Stomach (tissue), 9 donors: ENCODE results near the gene FSTL5. TPM values are rescaled to one million over a fixed set of nuclear protein-coding genes. Genes with fewer than 3 reads are reported as not detected.

ENCODE experiments used
- DNase-seq, 2 donors: peaks; one replicate each; pipeline versions ENCODE4 v3.0.0 to v3.0.0-alpha.2; 2013 to 2019
- H3K27ac ChIP-seq, 5 donors: fragments of 200-600 bp in 4 of 5; sonication (generic) in 4 of 5; one replicate each; pipeline ENCODE4 v1.5.1; 2013 to 2019; ENCODE audit warnings: mild to moderate bottlenecking in 1 of 5, moderate library complexity in 1 of 5
- H3K27me3 ChIP-seq, 3 donors: fragments of 200-600 bp; sonication (generic); one replicate each; pipeline ENCODE4 v1.5.1; 2017 to 2019; ENCODE audit warnings: mixed run types in 1 of 3
- H3K36me3 ChIP-seq, 4 donors: fragments of 200-600 bp; sonication (generic); 1 replicate in 3 of 4; 2 replicates in 1 of 4; pipeline ENCODE4 v1.5.1; 2016 to 2019
- H3K4me1 ChIP-seq, 4 donors: fragments of 200-600 bp; sonication (generic); one replicate each; pipeline ENCODE4 v1.5.1; 2016 to 2019
- H3K4me3 ChIP-seq, 4 donors: fragments of 200-600 bp; sonication (generic) in 3 of 4; one replicate each; pipeline ENCODE4 v1.5.1; 2016 to 2019; ENCODE audit warnings: mild to moderate bottlenecking in 1 of 4
- H3K9me3 ChIP-seq, 4 donors: fragments of 200-600 bp; sonication (generic); one replicate each; pipeline ENCODE4 v1.5.1; 2016 to 2019
- CTCF ChIP-seq, 7 experiments: fragments of 450-650 bp in 4 of 7; fragments of 200-600 bp in 3 of 7; sonication (generic) in 3 of 7; IDR thresholded peaks; one replicate each; pipeline ENCODE4 v1.5.1; 2016 to 2019; ENCODE audit warnings: antibody characterized with exemption in 7 of 7, control low read depth in 2 of 7, mild to moderate bottlenecking in 1 of 7
- EP300 ChIP-seq: sonication (generic); formaldehyde crosslinking; IDR thresholded peaks from one replicate; pipeline ENCODE4 v1.6.1; 2017; ENCODE audit warnings: antibody characterized with exemption
- POLR2A ChIP-seq, 4 donors: fragments of 450-650 bp; IDR thresholded peaks; one replicate each; pipeline ENCODE4 v1.6.1; 2016; ENCODE audit warnings: antibody characterized with exemption in 4 of 4, control low read depth in 2 of 4, mild to moderate bottlenecking in 1 of 4, moderate library complexity in 1 of 4
- POLR2AphosphoS5 ChIP-seq, 3 donors: sonication (generic); formaldehyde crosslinking; IDR thresholded peaks; one replicate each; pipeline ENCODE4 v1.6.1; 2016; ENCODE audit warnings: antibody characterized with exemption in 3 of 3
- WGBS, 5 donors: extraction: QIAGEN DNeasy Blood & Tissue Kit in 3 of 5; methylation state at CpG; one replicate each; pipeline versions ENCODE4 v1.1.5 to v1.1.7; 2013 to 2018; 5-methylcytosine and 5-hydroxymethylcytosine counted together
- intact Hi-C: fragments of 100-400 bp; cut with DNase I; formaldehyde crosslinking; loops from one replicate; pipeline ENCODE4 v1.15.1; 2023; ENCODE audit warnings: low total_unique reads
- polyA plus RNA-seq, 3 donors: library from polyadenylated mRNA; stranded (reverse); fragments of 200-250 nt; gene quantifications; one replicate each; pipeline ENCODE4 v1.2.3, GENCODE V29; 2013
- total RNA-seq, 5 donors: library from RNA; depleted of rRNA; stranded (reverse); fragments of >200 nt; gene quantifications; one replicate each; pipeline versions ENCODE4 v1.1.0 to v1.2.3, GENCODE V29; 2014 to 2016
- donor health status: healthy with polysubstance abuse.
- donor health status: Bipolar disorder and iron deficiency.
- donor health status: healthy.

The FSTL5 gene
- total and polyA plus RNA-seq, 8 donors, result 4.6 TPM; not detected in 7

GRCh38 chr4:162101337-162101736 is 62.5 kb downstream of the FSTL5 start:
- H3K27me3 ChIP-seq, result no peaks in the 10 kb centered on the region
- WGBS, 5 donors, result 21 to 55% (median 46%) methylated on average over 1 of the region's 1 CpG
- DNase-seq, result no peak
- H3K9me3 ChIP-seq, result peaks cover 0 to 4% (median 0%) of the 10 kb centered on the region in 4 donors
- intact Hi-C loops, result no loop called here
- H3K27ac ChIP-seq, result no peak overlapping the region
- H3K4me3 ChIP-seq, result no peak overlapping the region
- TF ChIP-seq POLR2A (IDR thresholded peaks at IDR 0.05), result no peak
- H3K36me3 ChIP-seq, result no peaks in the 10 kb centered on the region
- no peaks in the 10 kb centered on the region for H3K4me1 ChIP-seq

DNA sequence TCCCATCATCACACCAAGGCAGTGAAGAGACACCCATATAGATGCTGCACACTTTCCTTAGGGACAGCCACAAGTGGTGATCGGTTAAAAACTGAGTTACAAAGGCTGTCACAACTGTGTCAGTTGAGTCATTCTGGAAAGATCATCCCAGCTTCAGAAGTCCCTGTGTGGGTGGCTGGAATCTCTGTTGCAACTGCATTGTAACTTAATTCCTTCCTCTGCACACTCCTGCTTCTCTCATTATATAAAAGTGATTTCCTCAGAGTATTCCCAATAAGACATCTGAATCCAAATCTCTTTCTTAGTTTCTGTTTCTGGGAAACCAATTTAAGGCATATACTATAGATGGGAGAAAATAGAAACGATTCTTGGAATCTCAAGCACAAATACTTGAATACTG is 88.1 kb downstream of the FSTL5 start:
- TF ChIP-seq POLR2AphosphoS5 (IDR thresholded peaks at IDR 0.05) (no peak), POLR2A (IDR thresholded peaks at IDR 0.05) (no peak), CTCF (IDR thresholded peaks at IDR 0.05) (no peak), EP300 (no peak)
- intact Hi-C loops, result no loop called here
- 78 to 87% (median 82%) methylated on average over 2 of the region's 2 CpGs for WGBS, 5 donors
- H3K27ac ChIP-seq, result no peak overlapping the region
- no peaks in the 10 kb centered on the region for H3K9me3 ChIP-seq
- no peak overlapping the region for H3K4me3 ChIP-seq
- H3K27me3 ChIP-seq, result no peaks in the 10 kb centered on the region
- no peaks in the 10 kb centered on the region for H3K4me1 ChIP-seq
- H3K36me3 ChIP-seq, result no peaks in the 10 kb centered on the region
- no peak for DNase-seq

DNA sequence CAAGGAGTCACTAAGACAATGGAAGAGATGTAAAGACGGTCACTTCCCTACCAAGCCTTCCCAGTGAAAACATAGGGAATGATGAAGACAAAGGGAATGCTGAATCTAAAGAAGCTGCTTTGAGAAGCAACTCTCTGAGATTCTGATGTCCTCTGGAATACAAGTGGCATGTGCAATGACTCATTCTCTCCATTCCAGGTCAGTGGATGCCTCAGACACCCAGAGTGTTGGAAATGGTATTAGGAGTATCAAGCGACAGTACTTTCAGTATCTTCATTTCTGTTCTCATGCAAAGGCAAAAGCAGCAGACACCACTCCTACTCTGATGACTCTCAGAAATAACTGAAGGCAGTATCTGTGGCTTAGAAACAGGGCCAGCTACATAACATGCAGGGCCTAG is 102.6 kb downstream of the FSTL5 start:
- no peak for TF ChIP-seq EP300
- no peak for TF ChIP-seq POLR2AphosphoS5 (IDR thresholded peaks at IDR 0.05)
- TF ChIP-seq CTCF (IDR thresholded peaks at IDR 0.05), result no peak
- no peak for TF ChIP-seq POLR2A (IDR thresholded peaks at IDR 0.05)
- Histone ChIP-seq H3K27me3 (no peaks in the 10 kb centered on the region), H3K4me1 (peaks cover 0 to 4% (median 0%) of the 10 kb centered on the region in 4 donors), H3K36me3 (no peaks in the 10 kb centered on the region), H3K9me3 (no peaks in the 10 kb centered on the region), H3K27ac (no peak overlapping the region), H3K4me3 (no peak overlapping the region)
- 73 to 82% (median 74%) methylated on average over 2 of the region's 2 CpGs for WGBS, 5 donors
- DNase-seq, result no peak
- intact Hi-C loops, result no loop called here

DNA sequence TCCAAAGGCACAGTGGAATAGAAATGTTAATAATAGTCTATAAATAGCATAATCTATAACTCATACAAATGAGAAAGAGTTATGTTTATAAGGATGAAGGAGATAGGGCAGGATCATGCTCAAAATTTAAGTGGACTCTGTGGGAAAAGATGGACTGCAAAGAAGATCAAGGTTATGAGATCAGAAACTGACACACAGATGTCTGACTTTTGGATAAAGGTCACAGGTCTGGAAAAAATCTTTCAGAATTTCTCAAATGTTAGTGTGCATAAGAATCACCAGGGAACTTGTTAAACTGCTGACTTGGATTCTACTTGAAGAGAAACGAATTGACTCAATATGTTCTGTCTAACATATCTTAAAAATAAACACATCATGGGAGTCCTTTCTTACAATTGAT is 104.1 kb downstream of the FSTL5 start:
- H3K4me3 ChIP-seq, result no peak overlapping the region
- peaks cover 0 to 4% (median 0%) of the 10 kb centered on the region in 4 donors for H3K4me1 ChIP-seq
- no peaks in the 10 kb centered on the region for H3K36me3 ChIP-seq
- DNase-seq, result no peak
- TF ChIP-seq EP300 (no peak), POLR2A (IDR thresholded peaks at IDR 0.05) (no peak), POLR2AphosphoS5 (IDR thresholded peaks at IDR 0.05) (no peak), CTCF (IDR thresholded peaks at IDR 0.05) (no peak)
- no peaks in the 10 kb centered on the region for H3K9me3 ChIP-seq
- H3K27ac ChIP-seq, result no peak overlapping the region
- no peaks in the 10 kb centered on the region for H3K27me3 ChIP-seq
- intact Hi-C loops, result no loop called here
- 28 to 50% (median 37%) methylated on average over 1 of the region's 1 CpG for WGBS, 5 donors

DNA sequence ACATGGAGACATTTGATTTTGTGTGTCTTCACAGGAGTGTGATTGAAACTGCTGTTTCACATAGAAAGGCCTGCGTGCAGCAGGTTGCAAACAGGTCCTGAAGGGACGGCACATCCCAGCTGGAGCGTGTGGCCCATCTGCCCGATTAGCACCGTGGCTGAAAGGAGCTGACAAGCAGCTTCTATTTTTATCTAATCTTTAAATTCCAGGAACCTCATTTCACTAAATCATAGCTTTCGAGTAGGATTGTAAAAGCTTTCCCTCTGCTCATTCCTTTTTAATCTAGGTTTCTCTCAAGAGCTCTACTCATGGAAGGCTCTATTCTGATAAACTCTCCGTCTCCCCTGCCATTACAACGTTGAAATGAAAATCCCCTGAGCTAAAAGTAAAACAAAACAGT is 106.8 kb downstream of the FSTL5 start:
- no peaks in the 10 kb centered on the region for H3K27me3 ChIP-seq
- WGBS, 5 donors, result 26 to 35% (median 28%) methylated on average over 8 of the region's 8 CpGs
- intact Hi-C loops, result no loop called here
- no peaks in the 10 kb centered on the region for H3K36me3 ChIP-seq
- peaks cover 0 to 4% (median 0%) of the 10 kb centered on the region in 4 donors for H3K4me1 ChIP-seq
- DNase-seq, result peak in 1 of 2 donors; percentile 29
- H3K9me3 ChIP-seq, result no peaks in the 10 kb centered on the region
- no peak overlapping the region for H3K27ac ChIP-seq
- TF ChIP-seq EP300 (no peak), CTCF (IDR thresholded peaks at IDR 0.05) (no peak), POLR2AphosphoS5 (IDR thresholded peaks at IDR 0.05) (no peak), POLR2A (IDR thresholded peaks at IDR 0.05) (no peak)
- H3K4me3 ChIP-seq, result no peak overlapping the region
